Measurements from ENCODE around the gene METTL25B.
"Not testable (repeated sequence)": the region's sequence is repeated elsewhere in the genome, so short reads cannot be mapped to it uniquely, and the experiment has no call there.

The METTL25B gene

GRCh38 chr1:156748670-156749418, 20.6 kb downstream of the METTL25B start:
- DNase-seq (ENCODE audit: low spot score), result peak; percentile 52

- DNase-seq (ENCODE audit: low spot score), result peak; percentile 79
These were observed 21.3 kb downstream of the METTL25B start for GRCh38 chr1:156749419-156750118.

DNA sequence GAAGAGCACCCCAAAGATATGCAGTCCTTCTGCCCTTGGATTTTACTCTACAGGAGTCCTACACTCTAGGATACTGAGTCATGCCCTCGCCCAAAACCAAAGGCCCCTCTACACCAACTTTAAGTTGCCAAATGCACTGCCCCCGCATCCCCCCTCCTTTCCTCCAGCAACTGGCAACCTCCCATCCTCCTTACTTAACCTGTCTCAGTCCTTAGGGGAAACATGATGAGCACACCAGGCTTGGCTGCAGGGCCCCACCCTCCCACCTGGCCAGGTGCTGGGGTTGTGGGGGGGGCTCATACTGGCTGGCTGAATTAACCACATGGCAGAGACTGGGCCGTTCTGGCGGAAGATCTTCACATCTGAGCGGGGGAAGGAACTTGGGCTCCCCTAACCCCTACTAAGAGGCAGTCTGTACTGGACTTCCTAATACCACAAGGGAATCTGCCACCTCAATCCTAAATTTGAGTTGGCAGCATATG, 22.0 kb downstream of the METTL25B start:
- peak; percentile 81 for DNase-seq (ENCODE audit: low spot score)

DNA sequence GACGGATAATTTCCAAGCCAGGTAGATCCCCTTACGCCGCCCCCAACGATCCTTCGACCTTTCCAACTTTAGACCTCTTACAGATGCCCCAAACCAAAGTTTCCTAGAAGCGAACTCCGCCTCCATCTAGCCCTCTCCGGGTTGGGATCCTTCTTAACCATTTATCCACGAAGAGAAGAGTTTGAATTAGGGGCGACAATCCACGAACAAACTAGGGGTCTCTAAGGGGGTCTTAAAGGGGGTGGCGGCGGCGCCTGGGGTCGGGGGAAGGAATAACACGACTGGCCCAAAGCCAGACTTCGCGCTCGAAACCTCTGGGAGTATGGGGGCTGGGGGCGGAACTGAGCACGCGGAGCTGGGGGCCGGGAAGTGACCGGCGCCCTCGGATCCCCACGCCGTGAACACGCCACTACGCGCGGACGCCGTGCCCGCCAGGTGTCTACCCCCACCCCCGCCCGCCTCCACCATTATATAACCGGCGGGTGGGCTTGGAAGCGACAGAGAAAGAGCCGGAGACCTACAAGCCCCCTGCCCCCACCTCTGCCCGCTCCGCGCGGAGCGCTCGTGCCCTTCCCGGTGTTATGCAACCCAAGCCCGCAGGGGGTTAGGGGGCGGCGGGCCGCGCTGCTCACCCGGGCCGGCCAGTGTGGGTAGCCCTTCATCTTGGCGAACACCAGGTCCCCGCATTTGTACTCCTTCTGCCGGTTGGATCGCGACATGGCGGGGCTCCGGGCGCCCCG, 22.6 kb downstream of the METTL25B start:
- peak; percentile 38 for DNase-seq (ENCODE audit: low spot score)

- DNase-seq (ENCODE audit: low spot score), result no peak
These were observed 23.1 kb downstream of the METTL25B start, which contains the start of gene HDGF for GRCh38 chr1:156751451-156751756. TSS of gene HDGF (minus strand) at chr1:156751675. CDS start at chr1:156751429, 246 bp downstream.

DNA sequence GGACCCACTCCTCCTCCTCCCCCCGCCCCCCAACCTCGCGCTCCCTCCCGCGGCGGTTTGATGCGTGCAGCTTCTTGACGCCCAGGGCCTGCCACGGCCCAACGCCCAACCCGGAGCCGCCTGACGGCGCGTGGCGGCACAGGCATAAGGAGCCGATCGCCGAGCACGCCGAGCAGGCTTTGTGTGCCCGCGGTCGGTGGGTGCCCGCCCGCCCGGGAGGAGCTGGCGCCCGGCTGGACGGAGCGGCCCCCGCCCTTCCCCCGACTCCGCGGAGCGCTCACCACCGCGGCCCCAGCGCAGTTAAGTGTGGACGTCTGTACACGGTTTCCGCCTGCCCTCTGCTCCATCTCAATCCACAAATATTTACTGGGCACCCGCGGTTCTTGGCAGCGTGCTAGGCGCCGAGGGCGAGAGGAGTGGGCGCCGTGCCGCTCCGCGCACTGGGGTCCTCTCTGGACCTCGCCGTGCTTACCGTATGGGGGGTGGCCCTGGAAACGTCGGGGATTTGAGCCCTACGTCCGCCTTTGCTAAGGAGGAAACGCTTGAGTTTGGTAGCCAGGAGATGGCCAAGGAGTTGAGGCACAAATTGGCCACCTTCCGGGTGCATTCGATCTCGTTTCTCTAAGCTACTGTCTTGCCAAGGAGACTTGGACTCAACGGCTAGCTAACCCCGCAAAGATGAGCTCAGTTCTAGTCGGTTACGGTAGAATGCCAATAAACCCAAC, 23.6 kb downstream of the METTL25B start:
- DNase-seq (ENCODE audit: low spot score), result peak; percentile 94

DNA sequence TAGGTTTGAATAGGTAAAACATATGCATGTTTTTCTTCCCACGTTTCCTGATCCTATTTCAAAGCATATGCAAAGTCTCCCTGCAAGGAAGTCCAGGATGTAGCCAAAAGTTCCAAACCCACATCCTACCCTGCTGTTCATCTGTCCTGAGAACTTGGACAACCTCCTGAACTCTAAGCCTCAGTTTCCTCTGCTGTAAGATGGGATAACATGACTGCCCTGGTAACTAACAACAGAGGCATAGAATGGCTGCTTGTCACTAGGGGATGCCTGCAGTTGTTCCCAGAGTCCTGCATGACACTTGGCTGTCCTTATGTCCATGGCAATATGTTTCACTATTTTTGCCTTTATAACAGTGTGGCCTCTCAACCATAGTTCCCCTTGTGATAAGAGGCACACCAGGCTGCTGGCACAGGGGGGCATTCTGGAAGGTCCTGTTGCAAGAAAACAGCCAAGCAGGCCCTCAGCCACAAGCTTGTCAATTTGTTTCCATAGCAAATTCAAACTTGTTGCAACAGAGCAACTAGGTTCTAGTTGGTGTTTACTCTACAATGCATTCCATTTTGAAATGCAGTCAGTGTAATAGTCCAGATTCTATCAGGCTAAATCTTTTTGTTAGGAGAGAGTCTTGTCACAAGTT, 24.7 kb downstream of the METTL25B start:
- DNase-seq (ENCODE audit: low spot score), result no peak

- no peak for DNase-seq (ENCODE audit: low spot score)
These were observed 25.9 kb downstream of the METTL25B start for GRCh38 chr1:156754219-156754618.

- peak; percentile 67 for DNase-seq (ENCODE audit: low spot score)
These were observed 27.3 kb downstream of the METTL25B start for GRCh38 chr1:156755527-156755950.

GRCh38 chr1:156756355-156756754, 28.1 kb downstream of the METTL25B start:
- DNase-seq (ENCODE audit: low spot score), result peak; percentile 39

DNA sequence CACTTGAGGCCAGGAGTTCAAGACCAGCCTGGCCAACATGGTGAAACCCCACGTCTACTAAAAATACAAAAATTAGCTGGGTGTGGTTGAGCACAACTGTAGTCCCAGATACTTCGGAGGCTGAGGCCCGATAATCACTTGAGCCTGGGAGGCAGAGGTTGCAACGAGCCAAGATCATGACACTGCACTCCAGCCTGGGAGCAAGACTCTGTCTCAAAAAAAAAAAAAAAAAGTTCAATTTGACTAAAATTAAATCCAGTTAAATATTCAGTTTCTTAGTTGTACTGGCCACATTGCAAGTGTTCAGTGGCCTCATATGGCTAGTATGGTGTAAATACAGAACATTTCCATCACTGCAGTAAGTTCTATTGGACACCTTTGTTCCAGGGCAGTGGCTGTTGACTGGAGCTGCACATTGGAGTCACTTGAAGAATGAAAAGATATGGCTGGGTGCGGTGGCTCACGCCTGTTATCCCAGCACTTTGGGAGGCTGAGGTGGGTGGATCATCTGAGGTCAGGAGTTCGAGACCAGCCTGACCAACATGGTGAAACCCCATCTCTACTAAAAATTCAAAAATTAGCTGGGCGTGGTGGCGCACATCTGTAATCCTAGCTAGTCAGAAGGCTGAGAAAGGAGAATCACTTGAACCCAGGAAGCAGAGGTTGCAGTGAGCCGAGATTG, 29.4 kb downstream of the METTL25B start:
- peak; percentile 88 for DNase-seq (ENCODE audit: low spot score)

DNA sequence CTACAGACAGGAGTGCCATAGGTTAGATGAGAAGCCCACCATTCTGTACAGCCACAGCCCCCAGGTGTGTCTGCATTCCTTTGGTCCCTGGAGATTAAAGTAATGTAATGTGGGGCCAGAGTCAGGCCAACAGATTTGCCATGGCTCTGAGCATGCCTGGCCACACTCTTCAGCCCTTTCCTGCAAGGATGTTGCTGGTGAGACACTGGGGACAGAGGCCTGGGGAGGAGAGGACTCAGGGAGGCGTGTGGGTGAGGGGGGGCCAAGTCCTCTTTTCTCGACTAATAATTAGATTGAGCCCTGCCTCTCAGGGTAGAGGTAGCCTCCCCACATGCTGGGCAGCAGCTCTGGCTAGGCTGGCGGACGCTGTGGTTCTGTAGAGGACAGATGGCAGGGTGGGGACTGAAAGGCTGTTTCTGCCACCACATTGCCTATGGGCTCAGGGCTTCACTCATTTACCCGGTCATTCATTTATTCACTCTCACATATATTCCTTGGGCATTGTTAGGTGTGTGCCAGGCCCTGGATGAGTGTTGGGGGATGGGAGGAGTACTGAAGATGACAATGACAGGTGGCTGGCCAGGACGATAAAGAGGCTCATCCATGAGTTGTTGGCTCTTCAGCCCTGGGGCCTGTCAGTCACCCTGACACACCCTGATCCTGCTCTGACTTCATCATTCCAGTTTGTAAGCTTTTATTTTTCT, 32.0 kb downstream of the METTL25B start:
- DNase-seq (ENCODE audit: low spot score), result no peak

- DNase-seq (ENCODE audit: low spot score), result no peak
These were observed 32.5 kb downstream of the METTL25B start for GRCh38 chr1:156760796-156761104.

GRCh38 chr1:156765136-156765535, 36.9 kb downstream of the METTL25B start:
- not testable (repeated sequence) for DNase-seq (ENCODE audit: low spot score)

DNA sequence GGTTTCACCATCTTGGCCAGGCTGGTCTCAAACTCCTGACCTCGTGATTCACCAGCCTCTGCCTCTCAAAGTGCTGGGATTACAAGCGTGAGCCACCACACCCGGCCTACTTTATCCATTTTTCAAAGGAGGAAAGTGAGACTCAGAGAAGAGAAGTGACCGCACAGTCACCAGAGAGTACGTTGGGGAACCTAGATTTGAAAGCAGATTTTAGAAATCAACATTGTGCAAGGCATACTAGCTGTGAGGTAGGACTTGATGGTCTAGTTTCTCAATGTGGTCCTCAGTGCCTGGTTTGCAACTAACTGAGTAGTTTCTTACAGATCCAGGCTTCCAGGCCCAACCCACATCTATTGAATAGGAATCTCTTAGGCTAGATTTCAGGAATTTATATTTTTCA, 37.4 kb downstream of the METTL25B start:
- no peak for DNase-seq (ENCODE audit: low spot score)

DNA sequence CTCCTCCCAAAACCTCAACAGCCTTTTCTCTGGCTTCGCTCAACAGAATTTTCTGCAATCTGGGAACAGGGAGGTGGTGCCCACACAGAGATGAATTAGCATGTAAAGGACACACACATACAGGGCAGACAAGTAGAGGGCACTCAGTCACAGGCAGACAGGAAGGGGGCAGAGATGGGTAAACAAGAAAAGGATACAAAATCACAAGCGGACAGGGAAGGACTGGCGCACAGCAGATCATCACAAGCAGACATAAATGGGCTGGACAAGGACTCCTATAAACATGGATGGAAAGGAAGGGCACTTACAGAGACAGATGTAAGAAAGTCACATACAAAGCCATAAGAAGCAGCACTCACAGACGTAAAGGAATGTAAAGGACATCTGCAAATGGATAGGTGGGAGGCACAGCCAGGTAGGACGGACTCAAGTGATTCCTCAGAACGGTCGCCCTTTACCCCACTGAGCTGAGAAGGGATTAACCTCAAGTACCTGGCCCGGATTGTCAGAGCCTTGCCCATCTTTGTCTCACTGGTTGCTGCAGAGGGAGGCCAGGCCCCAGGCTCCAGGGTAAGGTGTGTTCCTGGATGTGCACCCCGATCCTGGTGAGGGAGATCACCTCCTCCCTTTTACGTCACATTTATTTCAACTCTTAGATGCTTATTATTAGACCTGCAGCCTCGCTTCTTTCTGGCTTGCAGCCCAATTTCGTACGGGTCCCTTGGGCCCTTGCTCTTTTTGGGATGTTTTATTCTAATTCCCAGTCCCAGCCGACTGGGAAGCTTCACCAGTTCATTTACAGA, 38.2 kb downstream of the METTL25B start:
- DNase-seq (ENCODE audit: low spot score), result peak; percentile 31

DNA sequence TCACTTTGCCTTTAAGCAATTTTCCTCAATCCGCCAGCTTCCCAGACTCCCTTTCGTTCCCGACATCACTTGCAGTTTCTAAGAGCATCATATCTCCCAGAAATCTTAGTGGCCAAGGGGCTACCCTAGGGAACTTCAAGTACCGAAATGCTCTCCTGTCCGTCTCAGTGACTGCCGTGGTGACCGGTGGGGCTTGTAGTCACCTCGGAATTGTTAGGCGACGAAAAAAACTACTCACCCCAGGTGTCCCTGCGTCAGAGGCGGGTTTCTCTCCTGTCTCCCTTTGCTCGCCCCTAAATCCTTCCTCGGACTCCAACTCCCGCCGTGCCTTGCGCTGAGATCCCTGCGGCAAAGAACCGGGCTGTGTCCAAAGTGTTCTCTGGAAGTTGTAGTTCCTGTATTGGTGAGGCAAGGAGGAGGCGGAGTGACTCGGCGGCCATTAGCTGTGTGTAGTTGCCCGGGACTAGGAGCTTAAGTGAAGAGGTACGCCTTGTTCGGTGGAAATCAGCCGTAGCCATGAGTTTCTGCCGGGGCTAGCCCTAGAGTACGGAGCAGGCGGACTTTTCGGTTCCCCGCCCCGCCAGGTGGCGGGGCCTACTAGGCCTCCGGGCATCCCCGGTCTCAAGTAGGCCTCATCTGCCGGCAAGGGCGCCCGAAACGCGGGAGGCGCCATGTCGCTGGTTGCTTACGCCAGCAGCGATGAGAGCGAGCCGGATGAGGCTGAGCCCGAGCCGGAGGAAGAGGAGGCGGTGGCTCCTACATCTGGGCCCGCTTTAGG, 39.0 kb downstream of the METTL25B start, which contains the start of gene PRCC:
Gene PRCC, plus strand, starts transcription at position 435 of the 778 bp plus-strand sequence. Its CDS starts 237 bp downstream, at position 672.
- DNase-seq (ENCODE audit: low spot score), result peak; percentile 99

DNA sequence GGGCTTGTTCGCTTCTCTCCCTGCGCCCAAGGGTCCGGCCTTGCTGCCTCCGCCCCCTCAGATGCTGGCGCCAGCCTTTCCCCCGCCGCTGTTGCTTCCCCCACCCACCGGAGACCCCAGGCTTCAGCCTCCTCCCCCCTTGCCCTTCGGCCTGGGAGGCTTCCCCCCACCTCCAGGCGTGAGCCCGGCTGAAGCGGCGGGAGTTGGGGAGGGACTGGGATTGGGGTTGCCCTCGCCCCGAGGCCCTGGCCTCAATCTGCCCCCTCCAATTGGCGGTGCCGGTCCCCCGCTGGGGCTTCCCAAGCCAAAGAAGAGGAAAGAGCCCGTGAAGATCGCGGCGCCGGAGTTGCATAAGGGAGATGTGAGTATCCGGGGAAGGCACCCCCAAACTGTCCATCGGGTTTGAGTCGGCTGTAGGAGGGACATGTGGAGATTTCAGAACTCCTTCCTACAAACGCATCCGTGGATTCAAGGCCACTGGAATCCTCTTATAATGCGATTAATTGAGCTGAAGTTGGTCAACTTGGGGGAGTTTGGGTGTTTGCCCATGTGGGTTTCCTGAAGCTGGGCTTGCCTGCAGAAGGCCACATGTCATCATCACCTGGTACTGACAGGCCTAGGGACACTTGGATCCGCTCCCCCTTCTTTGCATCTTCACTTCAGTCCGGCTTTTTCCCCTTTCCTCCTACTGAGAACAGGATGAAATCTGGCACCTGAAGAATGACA, 39.8 kb downstream of the METTL25B start:
- no peak for DNase-seq (ENCODE audit: low spot score)
